CD8-positive, alpha-beta memory T cell (primary cell): ENCODE results near the gene MPZL2. TPM values are rescaled to one million over a fixed set of nuclear protein-coding genes. Genes with fewer than 3 reads are reported as not detected.

ENCODE experiments used
- CTCF ChIA-PET: fragments of 350-600 bp; sonication (Branson Sonifier 250); formaldehyde crosslinking; loops from one replicate; lab custom pipeline; 2021; ENCODE audit warnings: antibody characterized with exemption; lab: Charles Lee
- POLR2A ChIA-PET: fragments of 350-600 bp; sonication (Branson Sonifier 250); formaldehyde crosslinking; loops from one replicate; lab custom pipeline; 2021; ENCODE audit warnings: antibody characterized with exemption; lab: Charles Lee
- DNase-seq, 5 donors: peaks; one replicate each; pipeline versions ENCODE4 v3.0.0 to v3.0.0-alpha.2; 2020 to 2022; ENCODE audit warnings: mixed read lengths in 1 of 5
- H3K27ac ChIP-seq: one replicate; pipeline ENCODE4 v1.7.0; 2013; ENCODE audit warnings: low read depth, mild to moderate bottlenecking, low read length, moderate library complexity
- H3K27me3 ChIP-seq: 2 replicates; pipeline ENCODE4 v1.7.0; 2013; ENCODE audit warnings: low read length, mild to moderate bottlenecking; ENCODE audit not compliant: insufficient read depth, poor library complexity, severe bottlenecking
- H3K36me3 ChIP-seq: 2 replicates; pipeline ENCODE4 v1.7.0; 2013; ENCODE audit warnings: mild to moderate bottlenecking, low read length, moderate library complexity; ENCODE audit not compliant: insufficient read depth
- H3K4me1 ChIP-seq: 2 replicates; pipeline ENCODE4 v1.7.0; 2013; ENCODE audit warnings: mild to moderate bottlenecking, low read length, moderate library complexity; ENCODE audit not compliant: insufficient read depth
- H3K4me3 ChIP-seq: 2 replicates; pipeline ENCODE4 v1.7.0; 2013; ENCODE audit warnings: mild to moderate bottlenecking, low read length
- H3K9me3 ChIP-seq: 2 replicates; pipeline ENCODE4 v1.7.0; 2013; ENCODE audit warnings: mild to moderate bottlenecking, low read length
- H3K27ac Mint-ChIP-seq, 8 donors: one replicate each; pipeline ENCODE4 v1.8.0; 2020 to 2021; ENCODE audit warnings: mixed read lengths in 8 of 8, mild to moderate bottlenecking in 6 of 8, inconsistent platforms in 3 of 8, moderate library complexity in 3 of 8
- H3K27me3 Mint-ChIP-seq, 2 donors: one replicate each; pipeline ENCODE4 v1.8.0; 2020 to 2021; ENCODE audit warnings: mixed read lengths in 2 of 2, mild to moderate bottlenecking in 1 of 2, moderate library complexity in 1 of 2
- H3K36me3 Mint-ChIP-seq, 3 donors: one replicate each; pipeline ENCODE4 v1.8.0; 2020 to 2021; ENCODE audit warnings: mixed read lengths in 3 of 3, inconsistent platforms in 1 of 3, mild to moderate bottlenecking in 1 of 3
- H3K4me1 Mint-ChIP-seq, 3 donors: one replicate each; pipeline ENCODE4 v1.8.0; 2020 to 2021; ENCODE audit warnings: mixed read lengths in 3 of 3, inconsistent platforms in 1 of 3, mild to moderate bottlenecking in 1 of 3
- H3K4me3 Mint-ChIP-seq, 7 donors: one replicate each; pipeline ENCODE4 v1.8.0; 2020 to 2021; ENCODE audit warnings: mixed read lengths in 7 of 7, mild to moderate bottlenecking in 6 of 7, moderate library complexity in 4 of 7, inconsistent platforms in 2 of 7
- H3K9me3 Mint-ChIP-seq, 5 donors: one replicate each; pipeline ENCODE4 v1.8.0; 2020 to 2022; ENCODE audit warnings: mixed read lengths in 5 of 5, mild to moderate bottlenecking in 3 of 5, moderate library complexity in 2 of 5, inconsistent platforms in 1 of 5
- polyA plus RNA-seq: library from polyadenylated mRNA; unstranded; fragments of 300-500 nt; fragmentation: Illumina TruSeq; gene quantifications from one replicate; pipeline ENCODE4 v1.2.3, GENCODE V29; 2021
- total RNA-seq, 2 experiments: library from RNA; stranded (reverse); gene quantifications; one replicate each; pipeline ENCODE4 v1.2.3, GENCODE V29; 2021

The MPZL2 gene
- total and polyA plus RNA-seq, 3 experiments from 2014 or later: 0.36 to 5.5 (median 4.5) TPM

- Mint-ChIP-seq H3K27me3 (no peaks in the 10 kb centered on the region), H3K36me3 (no peaks in the 10 kb centered on the region), H3K4me1 (peaks cover 13 to 23% (median 17%) of the 10 kb centered on the region in 3 donors), H3K9me3 (no peaks in the 10 kb centered on the region), H3K4me3 (no peak overlapping the region), H3K27ac (peak overlapping the region in 3 of 8 donors; percentile 38 to 83 (median 78))
- H3K36me3 ChIP-seq: no peaks in the 10 kb centered on the region
- H3K27me3 ChIP-seq: no peaks in the 10 kb centered on the region
- no peak overlapping the region for H3K4me3 ChIP-seq
- CTCF ChIA-PET: interaction anchor here (1.0 to 4.0 kb wide), 7 partner anchors 12 to 85 kb away, joined by 3 to 17 read pairs (median 4); no protein-coding TSS in a partner anchor
- peaks cover 13% of the 10 kb centered on the region for H3K4me1 ChIP-seq
- POLR2A ChIA-PET: no interaction called here
- no peak overlapping the region for H3K27ac ChIP-seq
- DNase-seq: no peak
- H3K9me3 ChIP-seq: no peaks in the 10 kb centered on the region
These were observed 19.0 kb upstream of the MPZL2 start for GRCh38 chr11:118283037-118283636.

- no peaks in the 10 kb centered on the region for H3K36me3 Mint-ChIP-seq
- peaks cover 13 to 23% (median 19%) of the 10 kb centered on the region in 3 donors for H3K4me1 Mint-ChIP-seq
These were observed 18.5 kb upstream of the MPZL2 start for GRCh38 chr11:118282606-118283005.

GRCh38 chr11:118281284-118281683 lies 17.2 kb upstream of the MPZL2 start:
- Mint-ChIP-seq H3K9me3 (no peaks in the 10 kb centered on the region), H3K36me3 (no peaks in the 10 kb centered on the region), H3K4me1 (peaks cover 14 to 31% (median 23%) of the 10 kb centered on the region in 3 donors), H3K27ac (no peak overlapping the region), H3K27me3 (no peaks in the 10 kb centered on the region), H3K4me3 (no peak overlapping the region)
- ChIA-PET POLR2A (interaction anchor here (0.7 kb wide), 1 partner anchor 78 kb away, joined by 3 read pairs; no protein-coding TSS in a partner anchor), CTCF (interaction anchor here (1.1 kb wide), 1 partner anchor 83 kb away, joined by 5 read pairs; no protein-coding TSS in a partner anchor)
- no peak for DNase-seq
- Histone ChIP-seq H3K27ac (no peak overlapping the region), H3K4me1 (peaks cover 13% of the 10 kb centered on the region), H3K9me3 (no peaks in the 10 kb centered on the region), H3K27me3 (no peaks in the 10 kb centered on the region), H3K4me3 (no peak overlapping the region), H3K36me3 (no peaks in the 10 kb centered on the region)

More at GRCh38 chr11:118282606-118283005, 18.5 kb upstream of the MPZL2 start:
- H3K9me3 ChIP-seq: no peaks in the 10 kb centered on the region
- H3K4me1 ChIP-seq: peaks cover 13% of the 10 kb centered on the region
- Mint-ChIP-seq H3K4me3 (no peak overlapping the region), H3K27me3 (no peaks in the 10 kb centered on the region), H3K9me3 (no peaks in the 10 kb centered on the region), H3K27ac (no peak overlapping the region)
- CTCF ChIA-PET: interaction anchor here (1.1 to 4.0 kb wide), 3 partner anchors 17 to 84 kb away, joined by 3 to 17 read pairs (median 5); no protein-coding TSS in a partner anchor
- POLR2A ChIA-PET: no interaction called here
- H3K27me3 ChIP-seq: no peaks in the 10 kb centered on the region
- H3K4me3 ChIP-seq: no peak overlapping the region
- H3K27ac ChIP-seq: no peak overlapping the region
- no peaks in the 10 kb centered on the region for H3K36me3 ChIP-seq
- no peak for DNase-seq

GRCh38 chr11:118277312-118277711 lies 13.2 kb upstream of the MPZL2 start:
- peak overlapping the region in 2 of 8 donors; percentile 33 to 50 for H3K27ac Mint-ChIP-seq
- H3K4me1 Mint-ChIP-seq: peaks cover 11 to 18% (median 13%) of the 10 kb centered on the region in 3 donors
- Histone ChIP-seq H3K9me3 (no peaks in the 10 kb centered on the region), H3K36me3 (no peaks in the 10 kb centered on the region), H3K4me1 (peaks cover 8% of the 10 kb centered on the region), H3K27me3 (no peaks in the 10 kb centered on the region), H3K27ac (no peak overlapping the region), H3K4me3 (no peak overlapping the region)
- DNase-seq: no peak
- peaks cover 0 to 1% (median 0%) of the 10 kb centered on the region in 3 donors for H3K36me3 Mint-ChIP-seq
- peaks cover 0 to 3% of the 10 kb centered on the region in 2 donors for H3K27me3 Mint-ChIP-seq
- POLR2A ChIA-PET: interaction anchor here (0.7 to 0.8 kb wide), 2 partner anchors 14 to 50 kb away, joined by 3 to 5 read pairs; partner anchors contain the start of gene MPZL2
- no peaks in the 10 kb centered on the region for H3K9me3 Mint-ChIP-seq
- no peak overlapping the region for H3K4me3 Mint-ChIP-seq
- CTCF ChIA-PET: interaction anchor here (0.8 to 2.4 kb wide), 7 partner anchors 14 to 106 kb away, joined by 3 to 9 read pairs (median 4); no protein-coding TSS in a partner anchor

GRCh38 chr11:118276422-118276821 lies 12.3 kb upstream of the MPZL2 start:
- Histone ChIP-seq H3K27ac (no peak overlapping the region), H3K36me3 (no peaks in the 10 kb centered on the region), H3K4me3 (no peak overlapping the region), H3K27me3 (no peaks in the 10 kb centered on the region), H3K4me1 (peaks cover 8% of the 10 kb centered on the region), H3K9me3 (no peaks in the 10 kb centered on the region)
- no peaks in the 10 kb centered on the region for H3K9me3 Mint-ChIP-seq
- peaks cover 0 to 3% of the 10 kb centered on the region in 2 donors for H3K27me3 Mint-ChIP-seq
- ChIA-PET CTCF (interaction anchor here (1.4 to 2.4 kb wide), 5 partner anchors 15 to 78 kb away, joined by 3 to 9 read pairs (median 4); no protein-coding TSS in a partner anchor), POLR2A (no interaction called here)
- H3K4me3 Mint-ChIP-seq: no peak overlapping the region
- peaks cover 0 to 1% (median 0%) of the 10 kb centered on the region in 3 donors for H3K36me3 Mint-ChIP-seq
- peak overlapping the region in 1 of 8 donors; percentile 18 for H3K27ac Mint-ChIP-seq
- no peak for DNase-seq
- H3K4me1 Mint-ChIP-seq: peaks cover 7 to 16% (median 10%) of the 10 kb centered on the region in 3 donors

- H3K4me1 Mint-ChIP-seq: peaks cover 3 to 11% (median 6%) of the 10 kb centered on the region in 3 donors
- Histone ChIP-seq H3K27ac (no peak overlapping the region), H3K4me3 (no peak overlapping the region), H3K27me3 (no peaks in the 10 kb centered on the region), H3K9me3 (no peaks in the 10 kb centered on the region), H3K36me3 (no peaks in the 10 kb centered on the region), H3K4me1 (no peaks in the 10 kb centered on the region)
- no peaks in the 10 kb centered on the region for H3K9me3 Mint-ChIP-seq
- peaks cover 0 to 1% (median 0%) of the 10 kb centered on the region in 3 donors for H3K36me3 Mint-ChIP-seq
- POLR2A ChIA-PET: no interaction called here
- H3K4me3 Mint-ChIP-seq: no peak overlapping the region
- peaks cover 0 to 3% of the 10 kb centered on the region in 2 donors for H3K27me3 Mint-ChIP-seq
- CTCF ChIA-PET: interaction anchor here (1.5 to 1.6 kb wide), 2 partner anchors 21 to 77 kb away, joined by 3 to 4 read pairs; no protein-coding TSS in a partner anchor
- peak overlapping the region in 1 of 8 donors; percentile 35 for H3K27ac Mint-ChIP-seq
- no peak for DNase-seq
These were observed 11.1 kb upstream of the MPZL2 start for GRCh38 chr11:118275176-118275575.

GRCh38 chr11:118274186-118274585 lies 10.1 kb upstream of the MPZL2 start:
- H3K4me3 ChIP-seq: no peak overlapping the region
- no peak overlapping the region for H3K27ac ChIP-seq
- Mint-ChIP-seq H3K27ac (no peak overlapping the region), H3K4me3 (no peak overlapping the region), H3K36me3 (peaks cover 0 to 1% (median 0%) of the 10 kb centered on the region in 3 donors), H3K9me3 (no peaks in the 10 kb centered on the region), H3K4me1 (peaks cover 3 to 11% (median 6%) of the 10 kb centered on the region in 3 donors), H3K27me3 (peaks cover 0 to 3% of the 10 kb centered on the region in 2 donors)
- DNase-seq: no peak
- H3K27me3 ChIP-seq: no peaks in the 10 kb centered on the region
- H3K9me3 ChIP-seq: no peaks in the 10 kb centered on the region
- no peaks in the 10 kb centered on the region for H3K36me3 ChIP-seq
- CTCF ChIA-PET: no interaction called here
- H3K4me1 ChIP-seq: no peaks in the 10 kb centered on the region
- POLR2A ChIA-PET: no interaction called here

GRCh38 chr11:118272001-118272400 lies 7.9 kb upstream of the MPZL2 start:
- Histone ChIP-seq H3K4me1 (no peaks in the 10 kb centered on the region), H3K4me3 (no peak overlapping the region), H3K27me3 (no peaks in the 10 kb centered on the region), H3K27ac (no peak overlapping the region), H3K9me3 (no peaks in the 10 kb centered on the region), H3K36me3 (no peaks in the 10 kb centered on the region)
- Mint-ChIP-seq H3K4me3 (no peak overlapping the region), H3K4me1 (peaks cover 0 to 4% (median 3%) of the 10 kb centered on the region in 3 donors), H3K27me3 (peaks cover 0 to 3% of the 10 kb centered on the region in 2 donors), H3K36me3 (peaks cover 0 to 1% (median 0%) of the 10 kb centered on the region in 3 donors), H3K9me3 (no peaks in the 10 kb centered on the region), H3K27ac (no peak overlapping the region)
- ChIA-PET CTCF (no interaction called here), POLR2A (no interaction called here)
- DNase-seq: no peak
